GM18511 (cell line): Measurements from ENCODE around the gene ZBED4.
A peak's percentile ranks its signal among the peaks of the same experiment; 100 is the strongest.

Experiments used
- ATAC-seq: cut with Tn5 transposase; IDR thresholded peaks from one replicate; pipeline ENCODE4 v1.9.1; 2021; ENCODE audit warnings: mild to moderate bottlenecking, moderate library complexity; ENCODE audit not compliant: unreplicated experiment

ZBED4 gene

DNA sequence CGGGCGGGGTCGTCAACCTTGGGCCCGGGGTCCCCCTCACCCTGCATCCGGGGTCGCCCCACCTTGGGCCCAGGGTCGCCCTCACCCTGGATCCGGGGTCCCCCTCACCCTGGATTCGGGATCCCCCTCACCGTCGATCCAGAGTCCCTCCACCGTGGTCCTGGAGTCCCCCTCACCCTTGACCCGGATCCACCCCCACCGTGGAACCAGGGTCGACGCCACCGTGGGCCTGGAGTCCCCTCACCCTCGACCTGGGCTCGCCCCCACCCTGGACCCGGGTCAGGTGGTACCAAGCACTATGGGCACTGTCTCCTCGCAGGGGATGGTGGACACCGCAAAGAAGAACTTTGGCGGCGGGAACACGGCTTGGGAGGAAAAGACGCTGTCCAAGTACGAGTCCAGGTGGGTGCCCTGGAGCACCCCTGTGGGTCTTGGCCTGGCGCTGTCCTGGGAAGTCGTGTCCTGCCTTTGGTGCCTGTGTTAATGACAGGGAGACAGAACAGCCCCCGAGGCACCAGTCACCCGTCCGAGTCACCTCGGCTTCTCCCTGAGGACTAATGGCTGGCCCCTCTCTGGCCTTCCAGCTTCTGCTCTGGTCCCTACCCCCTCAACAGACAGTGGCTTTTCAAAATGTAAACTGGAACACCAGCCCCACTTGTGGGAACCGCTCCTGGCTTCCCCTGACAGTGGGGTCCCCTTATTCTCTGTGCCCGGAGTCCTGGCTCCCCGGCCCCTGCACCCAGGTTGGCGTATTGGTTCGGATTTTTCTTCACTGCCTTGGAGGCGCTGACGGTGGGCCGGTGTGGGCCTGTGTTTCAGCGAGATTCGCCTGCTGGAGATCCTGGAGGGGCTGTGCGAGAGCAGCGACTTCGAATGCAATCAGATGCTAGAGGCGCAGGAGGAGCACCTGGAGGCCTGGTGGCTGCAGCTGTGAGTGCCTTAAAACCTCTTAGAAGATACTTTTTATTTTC lies 65.6 kb downstream of the ZBED4 start:
- no peak for ATAC-seq

DNA sequence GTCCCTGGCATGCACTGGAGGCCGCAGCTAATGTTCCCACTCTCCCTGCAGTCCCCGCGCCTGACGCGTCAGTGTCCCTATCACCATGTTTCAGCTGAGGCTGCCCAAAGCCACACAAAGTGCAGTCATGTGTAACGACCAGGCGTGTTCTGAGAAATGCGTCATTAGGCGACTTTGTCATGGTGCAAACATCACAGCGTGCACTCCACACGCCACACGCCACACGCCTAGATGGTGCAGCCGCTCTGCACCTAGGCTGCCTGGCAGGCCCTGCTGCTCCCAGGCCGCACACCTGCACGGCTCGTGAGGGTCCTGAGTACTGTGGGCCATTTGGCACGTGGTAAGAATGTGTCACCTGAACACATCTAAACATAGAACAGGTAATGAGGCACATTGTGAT lies 67.2 kb downstream of the ZBED4 start:
- ATAC-seq = no peak

DNA sequence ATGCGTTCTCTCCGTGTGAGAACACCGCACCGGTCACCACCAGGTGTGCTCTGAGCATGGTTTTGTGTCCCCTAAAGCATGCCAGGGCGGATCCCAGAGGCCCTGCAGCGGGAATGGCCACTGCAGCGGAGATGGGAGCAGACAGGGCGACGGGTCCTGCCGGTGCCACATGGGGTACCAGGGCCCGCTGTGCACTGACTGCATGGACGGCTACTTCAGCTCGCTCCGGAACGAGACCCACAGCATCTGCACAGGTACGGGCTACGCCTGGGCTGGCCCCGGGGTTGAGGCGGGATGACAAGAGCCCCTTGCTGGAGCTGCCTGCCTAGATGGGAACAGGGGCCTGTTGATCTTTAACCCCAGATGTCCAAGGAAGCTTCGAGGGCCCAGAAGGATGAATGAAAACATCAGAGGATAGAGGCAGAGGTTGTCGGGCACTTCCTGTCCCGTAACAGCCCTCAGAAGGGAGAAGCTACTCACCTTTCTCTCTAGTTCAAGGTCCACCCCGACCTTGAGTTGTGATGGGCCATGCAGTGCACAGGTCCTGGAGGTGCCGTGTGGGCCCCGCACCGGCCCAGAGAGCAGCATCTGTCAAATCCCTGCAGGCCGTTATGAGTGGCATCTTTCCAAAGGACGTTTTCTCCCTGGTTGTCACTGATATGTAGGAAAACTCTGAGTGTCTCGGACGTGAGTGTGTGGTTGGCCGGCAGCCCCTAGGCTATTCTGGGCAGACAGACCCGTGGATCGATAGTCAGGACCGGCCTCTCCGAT lies 68.0 kb downstream of the ZBED4 start:
- ATAC-seq = no peak

DNA sequence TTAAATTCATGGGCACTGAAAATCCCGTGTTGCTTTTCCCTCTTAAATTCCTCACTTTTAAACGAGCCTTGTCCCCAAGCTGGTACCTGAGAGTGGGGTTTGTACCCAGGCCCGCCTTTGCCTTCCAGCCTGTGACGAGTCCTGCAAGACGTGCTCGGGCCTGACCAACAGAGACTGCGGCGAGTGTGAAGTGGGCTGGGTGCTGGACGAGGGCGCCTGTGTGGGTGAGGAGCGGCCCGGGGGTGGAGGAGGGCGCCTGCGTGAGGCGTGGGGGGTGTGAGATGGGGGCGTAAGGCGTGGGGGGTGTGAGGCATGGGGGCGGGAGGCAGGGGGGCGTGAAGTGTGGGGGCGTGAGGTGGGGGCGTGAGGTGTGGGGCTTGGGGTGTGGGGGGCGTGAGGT lies 68.8 kb downstream of the ZBED4 start:
- ATAC-seq = no peak

DNA sequence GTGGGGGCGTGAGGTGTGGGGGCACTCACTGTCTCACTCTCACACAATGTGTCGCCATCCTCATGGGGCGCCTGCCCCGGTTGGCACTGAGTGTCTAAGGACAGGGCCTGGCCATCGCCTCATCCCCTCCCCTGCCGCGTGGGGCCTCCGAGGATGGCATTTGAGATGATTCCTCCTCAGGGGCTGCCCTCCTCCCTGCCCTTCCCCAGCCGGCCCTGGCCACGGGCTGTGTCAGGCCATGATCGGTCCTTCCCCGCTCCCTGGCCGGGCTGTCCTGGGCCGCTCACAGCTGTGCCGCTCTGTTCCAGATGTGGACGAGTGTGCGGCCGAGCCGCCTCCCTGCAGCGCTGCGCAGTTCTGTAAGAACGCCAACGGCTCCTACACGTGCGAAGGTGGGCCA lies 69.3 kb downstream of the ZBED4 start:
- no peak for ATAC-seq

DNA sequence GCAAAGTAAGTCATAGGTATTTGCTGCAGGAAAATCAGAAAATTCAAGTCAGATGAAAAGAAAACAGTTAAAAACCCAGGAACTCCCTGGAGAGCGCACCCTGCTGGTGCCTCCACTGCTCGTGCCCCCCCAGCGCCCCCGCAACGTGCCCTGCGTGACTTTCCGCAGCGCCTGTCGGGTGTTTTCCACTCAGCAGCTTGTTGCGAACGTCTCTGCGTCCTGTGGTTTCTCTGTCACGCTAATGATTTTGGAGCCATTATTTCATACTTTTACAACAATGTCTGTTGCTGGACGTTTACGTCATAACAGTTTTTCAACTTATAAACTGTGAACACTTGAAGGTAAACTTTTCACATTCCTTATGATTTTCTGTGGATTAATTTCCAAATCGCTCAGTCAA lies 69.8 kb downstream of the ZBED4 start:
- no peak for ATAC-seq

DNA sequence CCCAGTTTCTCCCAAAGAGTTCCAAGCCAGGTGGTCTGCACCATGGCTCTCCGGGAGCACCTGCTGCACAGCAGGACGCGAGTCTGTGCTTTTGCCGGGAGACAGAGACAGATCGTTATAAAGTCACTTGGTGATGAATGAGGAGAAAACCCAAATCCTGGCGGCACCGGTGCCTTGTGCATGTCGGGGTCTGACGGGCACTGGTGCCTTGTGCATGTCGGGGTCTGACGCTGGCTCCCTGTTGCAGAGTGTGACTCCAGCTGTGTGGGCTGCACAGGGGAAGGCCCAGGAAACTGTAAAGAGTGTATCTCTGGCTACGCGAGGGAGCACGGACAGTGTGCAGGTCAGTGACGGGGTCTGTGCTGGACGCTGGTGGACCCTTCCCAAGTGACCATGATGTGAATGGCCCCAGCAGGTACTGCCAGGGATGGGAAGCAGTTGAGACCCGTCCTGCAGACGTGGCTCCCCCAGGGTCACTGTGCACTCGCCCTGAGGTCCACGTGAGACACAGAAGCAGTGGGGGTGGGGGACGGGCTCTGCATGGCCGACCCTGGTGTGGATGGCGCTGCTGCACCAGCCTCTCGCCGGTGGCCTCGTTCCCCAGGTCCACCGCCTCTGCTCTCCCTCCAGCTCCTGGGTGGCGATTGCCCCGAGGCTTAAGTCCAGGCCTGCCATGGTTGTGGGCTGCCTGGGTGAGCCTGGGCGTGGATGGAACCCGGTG lies 70.6 kb downstream of the ZBED4 start:
- no peak for ATAC-seq

DNA sequence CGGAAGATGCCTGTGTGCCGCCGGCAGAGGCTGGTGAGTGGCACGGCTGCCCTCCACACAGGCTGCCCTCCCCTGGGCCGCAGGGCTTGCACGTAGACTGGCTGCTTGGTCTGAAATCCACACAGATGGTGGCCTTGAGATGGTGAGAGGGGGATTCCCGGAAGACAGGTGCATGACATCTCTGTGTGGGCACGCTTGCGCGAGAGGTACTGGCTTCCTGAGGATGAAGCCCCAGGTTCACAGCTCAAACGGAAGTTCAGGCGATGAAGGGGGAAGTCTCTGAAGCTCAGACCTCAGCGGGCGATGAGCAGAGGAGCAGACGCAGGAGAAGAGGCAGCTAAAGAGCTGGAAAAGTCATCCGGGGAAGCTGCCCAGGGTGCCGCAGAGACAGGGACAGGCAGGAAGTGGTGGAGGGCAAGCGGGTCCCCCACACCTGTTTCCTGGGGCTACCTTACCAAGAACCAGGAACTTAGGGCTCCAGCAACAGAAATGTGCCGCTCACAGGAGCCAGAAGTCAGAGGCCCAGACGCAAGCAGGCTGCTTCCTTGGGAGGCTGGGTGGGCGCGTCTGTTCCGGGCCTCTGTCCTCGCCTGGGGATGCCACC lies 72.0 kb downstream of the ZBED4 start:
- no peak for ATAC-seq

DNA sequence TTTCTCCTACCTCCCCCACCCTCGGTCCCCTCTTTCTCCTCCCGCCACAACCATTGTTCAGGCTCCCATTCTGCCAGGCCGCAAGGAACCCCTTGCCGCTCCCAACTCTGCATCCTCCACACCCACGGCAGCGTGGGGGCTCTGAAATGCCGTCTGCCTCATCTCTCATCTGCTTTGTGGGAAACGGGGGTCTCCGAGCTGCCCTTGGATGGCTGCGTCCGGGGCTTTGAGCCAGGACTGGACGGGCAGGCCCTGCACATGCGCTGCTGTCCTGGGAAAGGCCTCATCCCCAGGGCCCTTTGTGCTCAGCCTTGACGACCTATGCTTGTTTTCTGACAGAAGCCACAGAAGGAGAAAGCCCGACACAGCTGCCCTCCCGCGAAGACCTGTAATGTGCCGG lies 73.3 kb downstream of the ZBED4 start:
- no peak for ATAC-seq

DNA sequence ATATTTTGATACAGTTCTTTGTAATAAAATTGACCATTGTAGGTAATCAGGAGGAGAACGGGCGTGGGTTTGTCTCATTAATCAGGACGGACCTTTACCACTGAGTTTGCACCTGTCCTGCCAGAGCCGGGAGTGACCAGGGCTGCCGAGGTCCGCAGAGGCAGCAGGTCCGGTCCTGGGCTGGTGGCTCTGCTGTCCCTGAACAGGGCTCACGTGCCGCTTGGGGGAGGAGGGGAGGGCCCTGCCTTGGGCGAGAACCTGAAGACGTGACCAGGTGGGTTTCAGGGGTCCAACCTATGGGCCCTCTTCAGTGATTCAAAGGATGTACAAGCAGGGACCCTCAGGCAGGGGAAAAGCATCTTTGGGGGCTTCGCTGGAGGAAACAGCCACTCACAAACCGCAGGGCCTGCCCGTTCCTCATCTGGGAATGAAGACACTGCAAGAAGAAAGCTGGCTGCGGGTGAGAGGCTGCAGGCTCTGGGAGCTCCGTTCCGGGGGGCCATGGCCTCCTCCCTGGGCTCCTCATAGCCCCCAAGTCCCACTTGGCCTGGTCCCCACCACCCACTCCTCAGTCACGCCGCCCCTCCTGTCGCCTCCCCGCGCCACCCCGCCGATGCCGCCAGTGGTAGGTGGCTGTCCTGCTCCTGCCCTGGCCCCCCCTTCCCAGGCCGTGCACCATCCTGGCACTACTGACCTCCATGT lies 74.0 kb downstream of the ZBED4 start:
- no peak for ATAC-seq

DNA sequence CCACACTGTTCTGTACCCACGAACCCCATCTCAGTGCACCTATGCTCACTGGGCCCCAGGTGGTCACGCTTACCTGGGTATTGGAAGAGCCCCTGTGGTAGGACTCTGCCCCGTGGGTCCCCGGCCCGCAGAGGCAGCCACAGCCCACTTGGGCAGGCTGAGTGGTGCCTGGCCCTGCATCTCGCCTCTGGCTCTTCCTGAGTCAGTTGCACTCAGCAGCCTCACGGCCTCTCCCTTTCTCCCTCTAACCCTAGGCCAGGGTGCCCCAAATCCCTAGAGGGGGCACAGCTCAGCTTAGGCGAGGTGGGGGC lies 74.5 kb downstream of the ZBED4 start:
- ATAC-seq = no peak

DNA sequence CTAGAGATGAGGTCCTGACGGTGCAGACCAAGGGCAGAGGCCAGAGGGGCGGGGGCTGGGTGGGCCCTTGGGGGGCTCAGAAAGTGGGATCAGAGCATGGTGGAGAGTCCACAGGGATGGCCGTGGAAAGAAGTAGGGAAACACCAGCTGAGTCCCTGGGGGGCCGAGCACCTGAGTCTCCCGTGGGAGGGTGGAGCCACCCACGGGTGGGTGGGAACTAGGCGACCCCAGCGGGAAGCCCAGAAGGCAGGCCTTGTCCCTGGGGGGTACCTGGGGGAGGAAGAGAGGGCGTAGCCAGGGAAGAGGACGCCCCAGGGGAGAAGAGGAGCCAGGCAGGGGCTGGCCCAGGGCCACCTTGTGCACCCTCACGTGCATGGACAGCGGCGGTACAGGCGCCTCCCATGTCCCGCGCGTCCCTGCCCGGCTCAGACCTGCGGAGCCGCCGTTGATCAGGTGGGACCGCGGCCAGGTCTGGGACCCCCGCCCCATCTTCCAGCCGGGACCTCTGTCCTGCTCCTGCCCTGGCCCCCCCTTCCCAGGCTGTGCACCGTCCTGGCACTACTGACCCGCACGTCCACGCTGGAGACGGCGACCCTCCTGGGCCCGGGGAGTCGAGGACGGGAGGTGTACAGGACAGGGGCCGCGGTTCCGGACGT lies 75.0 kb downstream of the ZBED4 start:
- no peak for ATAC-seq

DNA sequence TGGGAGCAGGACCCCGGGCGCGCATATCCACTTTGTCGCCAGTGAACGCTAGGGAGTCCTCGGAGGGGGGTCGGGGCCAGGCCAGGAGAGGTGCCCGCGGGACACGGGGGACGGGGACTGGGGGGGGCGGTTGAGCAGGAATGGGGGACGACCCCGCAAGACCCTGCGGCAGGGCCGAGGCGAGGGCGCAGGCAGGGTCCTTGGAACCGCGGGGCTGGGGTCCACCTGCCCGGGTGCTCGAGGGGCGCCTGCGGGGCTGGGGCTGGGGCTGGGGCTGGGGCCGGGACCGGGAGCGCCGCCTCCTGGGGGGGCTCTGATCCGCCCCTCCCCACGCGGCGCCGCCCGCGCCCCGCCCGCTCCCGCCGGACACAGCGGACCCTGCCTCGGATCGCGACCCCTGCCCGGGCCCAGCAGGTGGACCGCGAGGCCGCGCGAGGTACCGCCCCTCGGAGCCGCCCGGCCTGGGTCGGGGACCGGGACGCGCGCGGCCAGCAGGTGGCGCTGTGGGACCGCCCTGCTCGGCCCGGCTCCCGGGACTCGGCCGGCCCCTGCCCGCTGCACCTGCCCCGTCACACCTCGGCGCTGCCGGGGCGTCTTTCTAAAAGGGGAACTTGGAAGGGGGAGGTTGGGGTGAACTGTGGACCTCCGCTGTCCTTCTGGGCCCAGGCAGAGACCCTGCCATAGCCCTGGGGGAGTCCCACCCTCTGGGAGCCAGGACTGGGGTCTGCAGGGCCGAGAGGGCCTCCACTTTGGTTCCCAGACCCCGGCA lies 75.8 kb downstream of the ZBED4 start:
- ATAC-seq = peak; percentile 45

DNA sequence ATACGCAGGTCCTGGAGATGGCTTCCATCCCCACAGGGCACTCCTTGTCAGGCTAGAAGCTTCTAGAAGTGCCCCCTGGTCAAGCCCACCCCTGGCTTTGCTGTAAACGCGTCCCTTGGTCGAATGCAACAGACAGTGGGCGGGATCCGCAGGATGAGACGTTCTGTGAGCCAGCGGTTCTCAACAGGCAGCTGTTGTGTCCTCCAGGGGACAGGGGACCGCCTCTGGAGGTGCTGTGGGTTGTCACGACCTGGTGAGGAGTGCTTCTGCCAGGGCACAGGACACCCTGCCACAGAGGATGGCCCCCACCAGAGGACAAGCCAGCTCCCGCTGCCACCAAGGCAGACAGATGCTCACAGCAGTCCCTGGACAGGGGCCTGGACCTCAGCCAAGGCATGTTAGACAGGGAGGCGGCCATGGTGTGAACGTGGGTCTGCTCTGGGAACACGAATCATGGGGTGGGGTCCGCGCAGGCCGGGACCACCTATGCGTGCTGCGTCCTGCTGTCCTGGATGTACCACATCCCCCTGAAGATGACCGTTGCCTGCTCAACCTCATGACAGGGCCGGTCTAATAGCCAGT lies 76.4 kb downstream of the ZBED4 start:
- ATAC-seq = no peak

DNA sequence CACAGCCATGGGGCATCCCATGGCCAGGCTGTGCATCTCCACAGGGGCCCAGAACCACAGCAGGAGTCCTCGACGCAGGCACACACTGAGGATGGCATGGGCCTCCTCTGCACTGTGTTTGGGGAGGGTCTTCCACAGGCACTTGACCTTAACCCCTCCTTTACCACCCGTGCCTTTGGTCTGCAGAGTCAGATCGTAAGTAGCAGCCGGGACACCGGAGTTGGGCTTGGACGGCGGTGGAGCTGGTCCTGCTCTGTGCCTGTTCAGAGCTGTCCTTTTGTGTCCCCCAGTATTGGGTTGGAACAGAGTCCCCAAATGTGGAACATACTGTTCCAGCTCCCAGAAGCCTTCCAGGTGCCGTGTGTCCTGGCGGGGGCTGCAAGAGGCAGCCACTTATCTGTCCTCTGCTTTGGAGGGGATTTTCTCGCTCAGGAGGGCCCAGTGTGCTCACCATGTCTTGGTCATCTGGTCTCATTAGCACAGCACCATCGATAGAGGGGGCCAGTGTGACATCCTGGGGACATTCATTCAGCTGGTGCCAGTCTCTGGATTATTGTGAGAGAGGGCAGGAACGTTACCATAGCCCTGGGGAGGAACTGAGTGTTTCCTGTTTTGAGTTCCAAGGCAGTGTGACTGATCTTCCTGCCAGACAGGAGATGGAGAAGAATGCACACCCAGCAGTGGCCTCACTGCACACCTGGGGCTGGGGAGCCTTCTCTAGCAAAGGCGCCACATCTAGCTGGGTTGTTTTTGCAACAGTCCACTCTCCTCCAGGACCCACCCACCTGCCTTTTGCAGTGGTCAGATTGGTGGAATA lies 77.2 kb downstream of the ZBED4 start:
- ATAC-seq = peak; percentile 52

DNA sequence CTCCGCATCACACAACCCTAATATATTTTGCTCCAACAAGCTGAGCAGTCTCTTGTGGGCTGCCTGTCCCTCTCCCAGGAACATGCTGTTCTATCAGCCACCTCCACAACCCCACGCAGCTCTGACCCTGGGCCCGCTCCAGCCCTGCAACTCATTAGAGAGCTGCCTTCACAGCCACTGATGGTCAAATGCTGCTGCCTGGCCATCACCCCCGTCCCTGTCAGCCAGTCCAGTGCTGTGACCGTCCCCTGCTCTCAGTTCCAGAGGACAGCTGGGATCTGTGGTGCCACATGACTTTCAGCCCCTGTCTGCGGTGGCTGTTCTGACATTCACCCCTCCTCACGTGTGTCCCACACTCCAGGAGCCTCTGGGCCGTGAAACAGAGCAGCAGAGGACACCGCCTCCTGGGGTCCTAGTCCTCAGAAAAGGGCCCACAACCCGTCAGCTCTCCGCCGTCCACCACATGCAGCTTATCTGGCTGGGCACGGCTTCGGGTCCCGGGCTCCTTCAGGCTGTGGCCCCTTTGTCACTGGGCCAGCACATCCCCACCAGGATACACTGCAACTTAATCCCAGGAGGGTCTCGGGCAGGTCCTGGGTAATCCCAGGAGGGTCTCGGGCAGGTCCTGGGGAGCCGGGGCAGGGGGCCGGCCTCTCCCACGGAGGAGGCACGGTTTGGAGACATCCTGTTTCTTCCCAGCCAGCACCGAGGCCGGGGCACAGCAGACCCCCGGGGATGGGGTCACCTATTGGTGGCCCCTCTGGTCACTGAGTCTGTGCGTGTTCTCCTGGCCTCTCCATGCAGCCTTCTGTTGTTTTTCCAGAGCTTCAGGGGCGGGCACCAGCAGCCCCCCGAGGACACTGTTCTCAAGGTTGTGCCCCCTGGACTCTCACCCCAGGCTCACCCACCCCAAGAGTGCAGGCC lies 79.9 kb downstream of the ZBED4 start:
- ATAC-seq = no peak
